Measurements from ENCODE around the gene ANXA5.
A peak's percentile ranks its signal among the peaks of the same experiment; 100 is the strongest.
"Not testable (repeated sequence)": the region's sequence is repeated elsewhere in the genome, so short reads cannot be mapped to it uniquely, and the experiment has no call there.

ANXA5 gene

GRCh38 chr4:121696581-121697461 lies at the start of gene ANXA5:
Gene ANXA5, minus strand, starts transcription at chr4:121696980. Its CDS starts 391 bp downstream, at chr4:121696589.
- DNase-seq (ENCODE audit: low spot score), result peak; percentile 97

- no peak for DNase-seq (ENCODE audit: low spot score)
These were observed 46.0 kb upstream of the ANXA5 start for GRCh38 chr4:121742794-121743193.

- DNase-seq (ENCODE audit: low spot score), result no peak
These were observed 45.0 kb upstream of the ANXA5 start for GRCh38 chr4:121741751-121742150.

GRCh38 chr4:121740796-121741409 lies 44.1 kb upstream of the ANXA5 start:
- no peak for DNase-seq (ENCODE audit: low spot score)

GRCh38 chr4:121739575-121739974 lies 42.8 kb upstream of the ANXA5 start:
- no peak for DNase-seq (ENCODE audit: low spot score)

- peak; percentile 41 for DNase-seq (ENCODE audit: low spot score)
These were observed 42.2 kb upstream of the ANXA5 start for GRCh38 chr4:121738780-121739535.

- DNase-seq (ENCODE audit: low spot score), result no peak
These were observed 41.2 kb upstream of the ANXA5 start for GRCh38 chr4:121737846-121738554.

GRCh38 chr4:121736735-121737351 lies 40.1 kb upstream of the ANXA5 start:
- DNase-seq (ENCODE audit: low spot score), result peak; percentile 73

- no peak for DNase-seq (ENCODE audit: low spot score)
These were observed 37.8 kb upstream of the ANXA5 start for GRCh38 chr4:121734571-121734970.

GRCh38 chr4:121733942-121734341 lies 37.2 kb upstream of the ANXA5 start:
- no peak for DNase-seq (ENCODE audit: low spot score)

GRCh38 chr4:121729753-121730152 lies 33.0 kb upstream of the ANXA5 start:
- DNase-seq (ENCODE audit: low spot score), result not testable (repeated sequence)

GRCh38 chr4:121728798-121729226 lies 32.0 kb upstream of the ANXA5 start:
- DNase-seq (ENCODE audit: low spot score), result peak; percentile 44

GRCh38 chr4:121728066-121728465 lies 31.3 kb upstream of the ANXA5 start:
- DNase-seq (ENCODE audit: low spot score), result peak; percentile 77

GRCh38 chr4:121726642-121727268 lies 30.0 kb upstream of the ANXA5 start:
- DNase-seq (ENCODE audit: low spot score), result peak; percentile 54

GRCh38 chr4:121724671-121725070 lies 27.9 kb upstream of the ANXA5 start:
- no peak for DNase-seq (ENCODE audit: low spot score)

GRCh38 chr4:121721700-121722099 lies 24.9 kb upstream of the ANXA5 start:
- no peak for DNase-seq (ENCODE audit: low spot score)

- DNase-seq (ENCODE audit: low spot score), result peak; percentile 20
These were observed 23.3 kb upstream of the ANXA5 start for GRCh38 chr4:121720109-121720508.

GRCh38 chr4:121717680-121718237 lies 21.0 kb upstream of the ANXA5 start:
- DNase-seq (ENCODE audit: low spot score), result peak; percentile 36

- DNase-seq (ENCODE audit: low spot score), result no peak
These were observed 17.8 kb upstream of the ANXA5 start for GRCh38 chr4:121714548-121714947.

- no peak for DNase-seq (ENCODE audit: low spot score)
These were observed 16.0 kb upstream of the ANXA5 start for GRCh38 chr4:121712783-121713182.
